ENCODE data around the gene INO80B.
"Not testable (repeated sequence)": the region's sequence is repeated elsewhere in the genome, so short reads cannot be mapped to it uniquely, and the experiment has no call there.

The INO80B gene

DNA sequence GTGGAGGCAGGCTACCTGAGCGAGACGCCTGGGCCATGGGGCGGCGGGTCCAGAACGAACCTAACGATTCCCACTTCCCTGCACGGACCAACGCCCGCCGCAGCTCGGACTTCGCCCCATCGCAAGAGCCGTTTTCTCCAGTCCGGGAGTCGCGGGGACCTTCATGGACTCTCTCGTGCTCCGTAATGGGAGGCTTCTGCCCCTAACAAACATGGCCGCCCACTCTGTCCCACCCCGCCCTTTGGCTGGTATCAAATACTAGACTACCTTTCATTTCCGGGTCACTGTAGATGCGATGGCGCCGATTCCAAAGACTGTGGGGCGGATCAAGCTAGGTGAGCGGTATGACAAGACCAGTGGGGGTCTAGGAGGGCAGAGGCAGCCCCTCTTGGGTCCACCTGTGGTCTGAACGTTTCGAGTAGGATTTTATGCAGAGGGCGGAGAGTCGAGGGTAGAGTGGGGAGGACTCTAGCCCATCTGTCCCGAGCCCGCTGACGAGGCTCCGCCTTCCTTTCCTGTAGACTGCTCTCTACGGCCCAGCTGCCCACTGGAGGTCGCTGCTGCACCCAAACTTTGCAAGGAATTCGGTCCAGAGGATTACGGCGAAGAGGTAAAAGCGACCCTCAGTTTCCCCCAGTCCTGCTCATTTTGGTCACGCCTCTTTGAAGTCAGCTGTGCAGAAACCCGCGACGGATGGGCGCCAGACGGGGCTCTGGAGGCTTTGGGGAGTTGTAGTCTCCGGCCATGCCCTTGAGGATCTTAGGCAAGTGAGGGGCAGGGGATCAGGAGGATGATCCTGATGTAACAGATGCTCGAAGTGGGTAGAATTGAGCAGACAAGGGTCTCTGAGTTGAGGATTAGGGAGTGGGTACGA, 28.2 kb downstream of the INO80B start, which contains the start of the genes CCDC142 and TTC31:
TSS of gene CCDC142 (minus strand) at position 198 of the 874 bp plus-strand sequence. CDS start at position 37, 161 bp downstream.
TSS of gene TTC31 (plus strand) at position 281 of the 874 bp plus-strand sequence. CDS start at position 296, 15 bp downstream.
- DNase-seq, result peak; percentile 90 to 92

GRCh38 chr2:74483675-74484164, 28.8 kb downstream of the INO80B start:
- DNase-seq, result not testable (repeated sequence)

- no peak for DNase-seq
Observed at GRCh38 chr2:74486141-74486540, 31.3 kb downstream of the INO80B start.

DNA sequence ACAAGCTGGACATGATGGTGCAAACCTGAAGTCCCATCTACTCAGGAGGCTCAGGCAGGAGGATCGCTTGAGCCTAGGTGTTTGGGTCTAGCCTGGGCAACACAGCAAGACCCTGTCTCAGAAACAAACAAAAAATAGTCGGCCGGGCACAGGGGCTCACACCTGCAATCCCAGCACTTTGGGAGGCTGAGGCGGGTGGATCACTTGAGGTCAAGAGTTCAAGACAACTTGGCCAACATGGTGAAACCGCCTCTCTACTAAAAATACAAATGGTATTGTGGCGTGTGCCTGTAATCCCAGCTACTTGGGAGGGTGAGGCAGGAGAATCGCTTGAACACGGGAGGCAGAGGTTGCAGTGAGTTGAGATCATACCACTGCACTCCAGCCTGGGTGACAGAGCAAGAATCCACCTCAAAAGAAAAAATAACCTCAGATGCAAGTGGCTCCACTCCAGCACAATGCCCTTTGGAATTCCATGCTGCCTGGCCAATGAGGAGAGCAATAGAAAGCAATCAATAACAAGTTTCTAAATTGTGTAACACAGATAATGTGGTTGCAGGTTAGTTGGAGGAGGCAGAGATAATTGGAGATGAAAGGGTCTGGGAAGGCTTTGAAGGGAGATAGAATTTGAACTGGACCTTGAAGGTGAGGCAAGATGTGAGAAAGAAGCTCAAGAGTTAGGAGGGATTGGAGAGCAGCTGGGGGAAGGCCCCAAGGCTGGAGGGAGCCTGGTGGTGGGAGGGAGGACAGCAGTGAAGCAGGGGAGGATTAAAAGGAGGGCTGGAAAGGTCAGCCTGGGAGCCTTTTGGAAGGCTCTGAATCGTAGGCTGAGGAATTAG, 34.0 kb downstream of the INO80B start:
- no peak for DNase-seq

- DNase-seq, result no peak
Observed at GRCh38 chr2:74489906-74490305, 35.0 kb downstream of the INO80B start.

DNA sequence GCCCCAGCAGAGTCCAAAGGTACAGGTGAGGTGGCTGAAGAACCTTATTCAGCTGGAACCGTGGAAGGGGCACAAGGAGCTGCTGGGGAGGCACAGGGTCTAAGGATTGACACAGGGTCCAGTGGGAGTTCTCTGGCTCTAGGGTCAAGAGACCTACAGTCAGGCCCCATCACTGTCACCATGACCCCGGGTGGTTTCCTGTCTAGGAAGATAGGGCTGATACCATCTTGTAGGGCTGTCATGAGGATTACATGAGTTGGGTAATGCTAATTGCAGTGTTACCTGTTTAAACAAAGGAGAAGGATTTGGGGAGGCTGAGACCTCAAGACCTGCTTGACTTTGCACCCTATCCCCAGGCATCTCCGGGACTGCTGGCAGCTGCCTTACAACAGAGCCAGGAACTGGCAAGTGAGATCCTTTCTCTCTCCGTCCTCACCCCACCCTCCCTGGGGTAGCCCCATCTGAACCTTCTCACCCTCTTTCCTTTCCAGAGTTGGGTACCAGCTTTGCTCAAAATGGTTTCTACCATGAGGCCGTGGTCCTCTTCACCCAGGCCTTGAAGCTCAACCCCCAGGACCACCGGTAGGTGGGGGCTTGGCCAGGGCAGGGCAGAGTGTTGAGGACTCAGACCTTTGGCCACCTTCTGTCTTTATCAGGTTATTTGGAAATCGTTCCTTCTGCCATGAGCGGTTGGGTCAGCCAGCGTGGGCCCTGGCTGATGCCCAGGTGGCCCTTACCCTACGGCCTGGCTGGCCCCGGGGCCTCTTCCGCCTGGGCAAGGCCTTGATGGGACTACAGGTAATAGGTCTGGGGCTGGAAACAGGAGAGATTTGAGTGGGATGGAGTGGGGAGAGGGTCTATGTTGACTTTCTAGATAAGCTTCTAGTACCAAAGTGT, 37.0 kb downstream of the INO80B start:
- DNase-seq, result no peak

GRCh38 chr2:74493546-74493945, 38.7 kb downstream of the INO80B start:
- no peak for DNase-seq

DNA sequence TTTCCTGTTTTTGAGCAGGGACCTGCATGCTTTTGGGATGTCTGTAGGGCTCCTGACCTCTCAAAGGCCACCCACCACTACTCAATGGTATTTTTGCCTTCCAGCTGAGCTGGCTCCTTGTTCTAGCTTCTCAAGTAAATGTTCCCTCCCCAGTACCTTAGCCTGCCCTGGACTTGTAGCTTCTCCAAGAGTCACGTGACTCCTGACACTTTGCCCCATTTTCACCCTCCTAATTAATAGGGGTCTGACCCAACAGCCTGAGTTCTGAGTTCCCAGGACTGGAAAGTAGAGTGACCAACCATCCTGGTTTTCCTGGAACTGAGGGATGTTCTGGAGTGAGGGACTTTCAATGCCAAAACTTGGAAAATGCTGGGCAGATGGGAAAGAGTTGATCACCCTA, 40.6 kb downstream of the INO80B start:
- DNase-seq, result no peak

- no peak for DNase-seq
Observed at GRCh38 chr2:74496997-74497776, 42.3 kb downstream of the INO80B start.

GRCh38 chr2:74497777-74498499, 43.1 kb downstream of the INO80B start:
- no peak for DNase-seq

- no peak for DNase-seq
Observed at GRCh38 chr2:74498500-74499266, 43.8 kb downstream of the INO80B start.

- DNase-seq, result no peak
Observed at GRCh38 chr2:74499267-74499939, 44.5 kb downstream of the INO80B start, which contains the start of gene LBX2. TSS of gene LBX2 (minus strand) at chr2:74499603. CDS start at chr2:74499537, 66 bp downstream.

DNA sequence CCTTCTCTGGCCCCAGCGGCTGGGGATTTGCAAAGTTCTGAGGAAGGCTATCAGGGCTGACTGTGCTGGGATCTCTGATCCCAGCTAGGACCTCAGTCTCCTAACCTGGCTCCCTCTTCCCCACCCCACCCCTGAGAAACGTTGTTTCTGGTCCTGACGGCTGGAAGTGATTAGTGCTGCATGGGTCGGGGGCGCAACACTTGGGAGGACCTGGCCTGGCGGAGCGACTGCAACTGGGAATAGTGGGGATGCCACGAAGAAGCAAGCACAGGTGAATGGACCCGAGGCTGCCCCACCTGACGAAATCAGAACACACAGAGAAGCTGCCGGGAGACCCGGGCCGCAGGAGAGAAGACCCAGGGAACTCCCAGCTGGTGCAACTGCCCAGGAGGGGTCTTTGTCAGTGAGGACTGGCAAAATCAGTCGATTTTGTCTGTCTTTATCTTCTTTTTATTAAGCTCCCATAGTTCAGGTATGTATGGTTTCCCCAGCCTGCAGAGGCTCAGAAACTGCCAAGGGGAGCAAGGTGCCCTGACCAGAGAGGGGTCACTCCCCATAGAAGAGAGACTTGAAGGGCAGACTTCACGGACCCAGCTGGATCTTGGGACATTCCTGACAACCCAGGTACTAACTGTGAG, 45.2 kb downstream of the INO80B start:
- no peak for DNase-seq

GRCh38 chr2:74500578-74500946, 45.7 kb downstream of the INO80B start:
- DNase-seq, result no peak

DNA sequence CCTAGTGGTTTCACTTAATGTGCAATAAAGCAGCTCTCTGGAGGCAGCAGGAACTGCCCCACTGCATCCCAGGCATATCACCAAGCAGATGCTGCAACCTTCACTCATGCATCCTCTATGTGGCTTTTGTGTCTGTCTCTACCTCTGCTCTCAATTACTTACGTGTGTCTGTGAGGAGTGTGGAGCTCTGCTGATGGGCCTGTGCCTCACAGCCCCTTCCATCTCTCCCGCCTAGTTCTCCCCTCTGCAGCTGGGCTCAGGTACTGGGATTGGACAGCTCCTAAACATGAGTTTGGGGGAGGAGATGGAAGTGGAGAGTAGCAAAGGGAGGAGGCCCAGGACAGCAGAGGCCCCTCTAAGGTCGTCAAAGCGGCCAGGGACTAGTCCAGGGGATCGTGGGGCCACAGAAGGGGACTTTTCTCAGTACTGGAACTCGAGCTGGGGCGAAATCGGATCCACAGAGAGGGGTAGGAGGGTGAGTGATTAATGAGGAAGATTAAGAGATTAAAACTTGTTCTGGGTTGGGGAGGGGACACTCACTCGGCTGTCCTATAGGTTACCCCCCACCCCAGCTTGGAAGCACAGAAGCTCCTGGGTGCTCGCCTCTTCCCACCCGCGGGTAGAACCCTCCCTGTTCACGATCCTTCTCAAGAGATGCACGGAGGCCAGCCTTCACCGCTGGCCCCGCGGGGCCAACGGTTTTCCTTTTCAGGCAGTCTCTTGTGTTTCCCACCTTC, 46.6 kb downstream of the INO80B start:
- DNase-seq, result no peak

DNA sequence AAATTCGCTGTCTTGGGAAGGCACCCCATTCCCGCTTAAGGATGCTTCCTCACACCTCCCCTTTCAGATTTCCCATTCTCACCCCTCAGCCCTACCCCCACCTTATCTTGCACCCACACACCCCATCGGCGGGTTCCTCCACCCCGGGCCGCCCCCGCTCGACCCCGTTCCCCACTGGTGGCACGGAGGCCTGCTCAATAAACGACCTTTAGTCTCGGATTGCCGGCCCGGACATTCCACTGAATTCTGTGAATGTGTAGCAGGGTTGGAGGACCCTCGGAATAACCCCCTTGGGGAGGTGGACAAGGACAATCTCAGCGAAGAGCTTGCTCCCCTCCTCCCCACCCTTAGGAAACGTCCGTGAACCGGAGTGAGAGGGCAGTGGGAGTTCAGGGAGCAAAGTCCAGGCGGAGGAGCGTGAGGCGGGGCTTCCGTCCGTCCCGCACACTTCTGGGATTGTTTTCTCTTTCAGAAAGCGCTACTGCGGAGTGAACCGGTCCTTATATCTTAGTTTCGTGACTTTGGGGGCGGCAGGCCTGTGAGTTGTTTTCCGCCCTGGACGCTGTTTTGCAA, 47.3 kb downstream of the INO80B start:
- DNase-seq, result no peak

DNA sequence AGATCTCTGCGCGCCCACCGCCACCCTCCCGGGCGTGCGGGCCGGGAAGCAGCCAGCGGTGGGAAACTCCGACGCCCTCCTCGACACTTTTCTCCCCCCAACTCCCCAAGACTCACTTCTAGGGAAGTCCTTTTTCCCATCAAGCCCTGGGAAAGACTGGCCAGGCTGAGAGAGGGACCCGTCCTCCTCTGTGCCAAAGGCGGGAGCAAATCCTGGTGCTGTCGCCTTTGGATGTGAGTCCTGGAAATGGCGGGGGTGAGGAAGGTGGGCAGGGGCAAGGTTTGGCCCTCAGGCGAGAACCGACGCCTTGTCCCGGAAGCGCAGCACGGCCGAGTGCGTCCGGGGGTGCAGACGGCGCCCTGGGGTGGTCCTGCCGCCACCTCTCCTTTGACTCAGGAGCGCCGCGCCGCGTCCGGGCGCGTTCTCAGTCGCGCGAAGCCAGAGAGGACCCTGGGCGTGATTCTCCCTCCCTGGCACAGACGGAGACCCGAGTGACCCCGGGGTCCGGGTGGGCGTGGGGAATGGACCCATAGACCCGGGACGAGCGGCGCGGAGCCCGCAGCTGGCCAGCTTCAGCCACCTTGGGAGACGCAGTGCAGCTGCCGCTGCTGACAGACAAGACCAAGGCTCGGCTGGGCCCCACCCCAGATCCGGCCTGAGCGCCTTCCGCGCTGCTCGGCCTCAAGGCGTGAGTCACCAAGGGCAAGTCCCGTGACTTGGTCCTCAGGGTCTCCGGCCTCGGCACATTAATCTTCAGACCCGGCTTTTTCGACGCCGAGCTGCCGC, 48.0 kb downstream of the INO80B start:
- DNase-seq, result no peak

All from NCI-H1930 (cell line).